Measurements from ENCODE around the gene GLRA2.

The GLRA2 gene

GRCh38 chrX:14717949-14718348, 188.6 kb downstream of the GLRA2 start:
- DNase-seq, result no peak

- DNase-seq, result no peak
These were observed 189.1 kb downstream of the GLRA2 start for GRCh38 chrX:14718403-14718802.

GRCh38 chrX:14729058-14729457, 199.7 kb downstream of the GLRA2 start:
- no peak for DNase-seq

- DNase-seq, result peak; percentile 39
These were observed 209.3 kb downstream of the GLRA2 start for GRCh38 chrX:14738643-14739042.

- peak; percentile 58 for DNase-seq
These were observed 224.1 kb downstream of the GLRA2 start for GRCh38 chrX:14753441-14753840.

GRCh38 chrX:14758029-14758491, 228.7 kb downstream of the GLRA2 start:
- DNase-seq, result no peak

- no peak for DNase-seq
These were observed 246.1 kb downstream of the GLRA2 start for GRCh38 chrX:14775416-14775815.

GRCh38 chrX:14776901-14777300, 247.6 kb downstream of the GLRA2 start:
- no peak for DNase-seq

- peak; percentile 49 for DNase-seq
These were observed 248.2 kb downstream of the GLRA2 start for GRCh38 chrX:14777525-14777924.

GRCh38 chrX:14779580-14779979, 250.2 kb downstream of the GLRA2 start:
- DNase-seq, result no peak
